Measurements from ENCODE around the gene PRRG4.
"Not testable (repeated sequence)": the region's sequence is repeated elsewhere in the genome, so short reads cannot be mapped to it uniquely, and the experiment has no call there.

The PRRG4 gene

GRCh38 chr11:32830796-32831195 is 1.1 kb downstream of the PRRG4 start:
- no peak for DNase-seq (ENCODE audit: low read depth, low spot score)

GRCh38 chr11:32831221-32831620 is 1.5 kb downstream of the PRRG4 start:
- DNase-seq (ENCODE audit: low read depth, low spot score) = no peak

GRCh38 chr11:32833921-32834320 is 4.2 kb downstream of the PRRG4 start:
- no peak for DNase-seq (ENCODE audit: low read depth, low spot score)

GRCh38 chr11:32836946-32837345 is 7.2 kb downstream of the PRRG4 start:
- DNase-seq (ENCODE audit: low read depth, low spot score) = no peak

GRCh38 chr11:32838505-32839274 is 9.0 kb downstream of the PRRG4 start:
- no peak for DNase-seq (ENCODE audit: low read depth, low spot score)

GRCh38 chr11:32839308-32839707 is 9.6 kb downstream of the PRRG4 start:
- no peak for DNase-seq (ENCODE audit: low read depth, low spot score)

- DNase-seq (ENCODE audit: low read depth, low spot score) = no peak
These were observed 10.9 kb downstream of the PRRG4 start for GRCh38 chr11:32840587-32840986.

- no peak for DNase-seq (ENCODE audit: low read depth, low spot score)
These were observed 13.8 kb downstream of the PRRG4 start for GRCh38 chr11:32843544-32843943.

- no peak for DNase-seq (ENCODE audit: low read depth, low spot score)
These were observed 17.8 kb downstream of the PRRG4 start for GRCh38 chr11:32847511-32847910.

- no peak for DNase-seq (ENCODE audit: low read depth, low spot score)
These were observed 20.0 kb downstream of the PRRG4 start for GRCh38 chr11:32849761-32850160.

- no peak for DNase-seq (ENCODE audit: low read depth, low spot score)
These were observed 21.5 kb downstream of the PRRG4 start for GRCh38 chr11:32851251-32851650.

GRCh38 chr11:32852207-32852606 is 22.5 kb downstream of the PRRG4 start:
- DNase-seq (ENCODE audit: low read depth, low spot score) = no peak

- DNase-seq (ENCODE audit: low read depth, low spot score) = no peak
These were observed 25.9 kb downstream of the PRRG4 start for GRCh38 chr11:32855601-32856000.

GRCh38 chr11:32858731-32859130 is 29.0 kb downstream of the PRRG4 start:
- DNase-seq (ENCODE audit: low read depth, low spot score) = no peak

- no peak for DNase-seq (ENCODE audit: low read depth, low spot score)
These were observed 32.3 kb downstream of the PRRG4 start for GRCh38 chr11:32861850-32862577.

GRCh38 chr11:32864555-32864954 is 34.8 kb downstream of the PRRG4 start:
- no peak for DNase-seq (ENCODE audit: low read depth, low spot score)

- DNase-seq (ENCODE audit: low read depth, low spot score) = not testable (repeated sequence)
These were observed 39.0 kb downstream of the PRRG4 start for GRCh38 chr11:32868752-32869151.

- no peak for DNase-seq (ENCODE audit: low read depth, low spot score)
These were observed 40.9 kb downstream of the PRRG4 start for GRCh38 chr11:32870676-32871075.

- no peak for DNase-seq (ENCODE audit: low read depth, low spot score)
These were observed 44.4 kb downstream of the PRRG4 start for GRCh38 chr11:32874132-32874531.

- DNase-seq (ENCODE audit: low read depth, low spot score) = no peak
These were observed 51.6 kb downstream of the PRRG4 start for GRCh38 chr11:32881286-32881685.

- no peak for DNase-seq (ENCODE audit: low read depth, low spot score)
These were observed 53.7 kb downstream of the PRRG4 start for GRCh38 chr11:32883421-32883820.

- DNase-seq (ENCODE audit: low read depth, low spot score) = no peak
These were observed 54.3 kb downstream of the PRRG4 start for GRCh38 chr11:32884023-32884422.

- no peak for DNase-seq (ENCODE audit: low read depth, low spot score)
These were observed 55.1 kb downstream of the PRRG4 start for GRCh38 chr11:32884770-32885384.

Measured in iPS DF 19.7 (cell line).